HepG2 (cell line): ENCODE data around the gene FCHO1. TPM values are rescaled to one million over a fixed set of nuclear protein-coding genes. Genes with fewer than 3 reads are reported as not detected.

Experiments
- NR3C1 ChIP-seq: sonication (generic); formaldehyde crosslinking; IDR thresholded peaks from 2 replicates; pipeline ENCODE4 v1.4.0; 2020; ENCODE audit warnings: missing genetic modification reagents
- TMF1 ChIP-seq: sonication (generic); formaldehyde crosslinking; IDR thresholded peaks from 2 replicates; pipeline ENCODE4 v1.8.1; 2022; ENCODE audit warnings: low read depth, missing genetic modification reagents
- ZBTB38 ChIP-seq: sonication (generic); formaldehyde crosslinking; IDR thresholded peaks from 2 replicates; pipeline ENCODE4 v1.5.1; 2020; ENCODE audit warnings: mild to moderate bottlenecking, missing genetic modification reagents
- ZFP41 ChIP-seq: sonication (generic); formaldehyde crosslinking; IDR thresholded peaks from 2 replicates; pipeline ENCODE4 v1.4.0; 2020; ENCODE audit warnings: mild to moderate bottlenecking, missing genetic modification reagents, borderline replicate concordance
- ZMAT3 ChIP-seq: sonication (generic); formaldehyde crosslinking; conservative IDR thresholded peaks from 2 replicates; pipeline ENCODE4 v1.7.0; 2021; ENCODE audit warnings: missing genetic modification reagents
- ZNF124 ChIP-seq: sonication (generic); formaldehyde crosslinking; IDR thresholded peaks from 2 replicates; pipeline ENCODE4 v1.4.0; 2020; ENCODE audit warnings: missing genetic modification reagents
- ZNF367 ChIP-seq: sonication (generic); formaldehyde crosslinking; IDR thresholded peaks from 2 replicates; pipeline ENCODE4 v1.4.0; 2020; ENCODE audit warnings: missing genetic modification reagents, borderline replicate concordance
- ZNF607 ChIP-seq: sonication (generic); formaldehyde crosslinking; IDR thresholded peaks from 2 replicates; pipeline ENCODE4 v1.5.1; 2020; ENCODE audit warnings: missing genetic modification reagents, mild to moderate bottlenecking, borderline replicate concordance
- ZNF883 ChIP-seq: sonication (generic); formaldehyde crosslinking; IDR thresholded peaks from 2 replicates; pipeline ENCODE4 v1.5.1; 2020; ENCODE audit warnings: mild to moderate bottlenecking, missing genetic modification reagents; ENCODE audit errors: not compliant biosample characterization
- polyA plus RNA-seq, 8 experiments: library from polyadenylated mRNA; depleted of rRNA in 3 of 8; stranded (reverse) in 7 of 8; unstranded in 1 of 8; fragments of >200 nt; fragmentation: Illumina TruSeq in 4 of 8; extraction: Trizol in 4 of 8; gene quantifications; 2 replicates each; pipeline versions ENCODE4 v1.2.1 to v1.2.3, GENCODE V29; 2011 to 2016; ENCODE audit warnings: low read depth in 4 of 8, missing spikeins in 1 of 8, mixed read lengths in 1 of 8; ENCODE audit not compliant: insufficient read depth in 1 of 8
- total RNA-seq, 5 experiments: library from RNA; depleted of rRNA; stranded (reverse); fragments of >200 nt; fragmentation: Illumina TruSeq; extraction: Trizol; gene quantifications; 2 replicates each; pipeline ENCODE4 v1.2.3, GENCODE V29; 2016; ENCODE audit warnings: low read depth in 1 of 5
- TF ChIP-seq, protein P1 (sequence below): sonication (generic); formaldehyde crosslinking; IDR thresholded peaks from 2 replicates; pipeline ENCODE4 v1.8.0; 2022; ENCODE audit warnings: missing genetic modification reagents, mild to moderate bottlenecking, borderline replicate concordance
- TF ChIP-seq, protein P2 (sequence below): sonication (generic); formaldehyde crosslinking; IDR thresholded peaks from 2 replicates; pipeline ENCODE4 v1.9.0; 2022; ENCODE audit warnings: missing genetic modification reagents, mild to moderate bottlenecking, borderline replicate concordance
- TF ChIP-seq, protein P3 (sequence below), 2 experiments: sonication (generic) in 1 of 2; formaldehyde crosslinking in 1 of 2; IDR thresholded peaks; 2 replicates each; pipeline versions ENCODE4 v1.4.0 to v1.6.1; 2016 to 2020; ENCODE audit warnings: borderline replicate concordance in 1 of 2, low read depth in 1 of 2, mild to moderate bottlenecking in 1 of 2, missing genetic modification reagents in 1 of 2
- TF ChIP-seq, protein P4 (sequence below): sonication (generic); formaldehyde crosslinking; IDR thresholded peaks from 2 replicates; pipeline ENCODE4 v1.8.0; 2022; ENCODE audit warnings: missing genetic modification reagents, mild to moderate bottlenecking, inconsistent platforms, borderline replicate concordance
- TF ChIP-seq, protein P5 (sequence below): sonication (generic); formaldehyde crosslinking; IDR thresholded peaks from 2 replicates; pipeline ENCODE4 v1.4.0; 2020; ENCODE audit warnings: mild to moderate bottlenecking, low read depth, missing genetic modification reagents

FCHO1 gene
- total and polyA plus RNA-seq, 2 of the 13 experiments (the other 11 are each of a cell fraction or from before 2014, with no cell fraction given), result 1.3 to 3.1 TPM

DNA sequence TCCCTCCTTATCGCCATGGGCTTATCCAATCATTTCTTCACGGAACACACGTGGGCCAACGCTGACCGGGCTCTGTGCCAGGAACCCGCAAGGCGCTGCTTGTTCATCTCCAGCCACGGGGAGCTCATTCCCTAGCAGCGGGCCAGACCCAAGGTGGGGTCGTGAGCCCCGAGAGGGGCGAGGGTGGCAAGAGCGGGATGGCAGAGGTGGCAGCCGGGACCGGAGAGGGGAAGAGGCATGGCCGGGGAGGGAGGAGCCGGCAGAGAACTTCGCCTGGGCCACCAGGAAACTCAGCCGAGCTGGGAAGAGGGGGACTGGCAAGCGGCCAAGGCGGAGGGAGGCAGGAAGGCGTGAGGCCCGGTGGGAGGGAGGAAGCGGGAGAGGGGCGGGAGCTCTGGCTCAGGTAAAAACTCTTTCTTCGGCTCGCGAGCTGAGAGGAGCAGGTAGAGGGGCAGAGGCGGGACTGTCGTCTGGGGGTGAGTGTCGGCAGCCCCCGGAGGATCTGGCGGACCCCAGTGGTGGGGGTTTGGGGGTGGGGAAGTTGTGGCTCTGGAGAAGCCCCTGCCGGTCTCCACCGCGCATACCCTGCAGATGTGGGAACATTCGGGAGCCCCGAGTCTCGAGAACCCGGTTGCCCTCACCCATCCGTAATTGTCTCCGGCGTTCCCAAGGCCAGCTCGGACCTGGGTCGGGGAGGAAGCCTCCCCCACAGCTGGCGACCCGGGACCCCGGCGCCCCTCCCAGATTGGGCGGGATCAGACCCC, 43.6 kb downstream of the FCHO1 start, which contains the start of gene B3GNT3 (continued):
- TF ChIP-seq ZFP41 (CRISPR knock-in tag) (no peak), ZNF607 (CRISPR knock-in tag) (no peak), ZMAT3 (CRISPR knock-in tag) (no peak), ZNF367 (CRISPR knock-in tag) (no peak), NR3C1 (CRISPR knock-in tag) (no peak), ZNF124 (CRISPR knock-in tag) (peak; percentile 35; the same call in 1 of the 2 replicates), ZBTB38 (no peak; the same call in 1 of the 2 replicates), TMF1 (CRISPR knock-in tag) (no peak), ZNF883 (CRISPR knock-in tag) (no peak)
- TF ChIP-seq, protein P1, sequence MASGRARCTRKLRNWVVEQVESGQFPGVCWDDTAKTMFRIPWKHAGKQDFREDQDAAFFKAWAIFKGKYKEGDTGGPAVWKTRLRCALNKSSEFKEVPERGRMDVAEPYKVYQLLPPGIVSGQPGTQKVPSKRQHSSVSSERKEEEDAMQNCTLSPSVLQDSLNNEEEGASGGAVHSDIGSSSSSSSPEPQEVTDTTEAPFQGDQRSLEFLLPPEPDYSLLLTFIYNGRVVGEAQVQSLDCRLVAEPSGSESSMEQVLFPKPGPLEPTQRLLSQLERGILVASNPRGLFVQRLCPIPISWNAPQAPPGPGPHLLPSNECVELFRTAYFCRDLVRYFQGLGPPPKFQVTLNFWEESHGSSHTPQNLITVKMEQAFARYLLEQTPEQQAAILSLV, result no peak
- TF ChIP-seq, protein P2, sequence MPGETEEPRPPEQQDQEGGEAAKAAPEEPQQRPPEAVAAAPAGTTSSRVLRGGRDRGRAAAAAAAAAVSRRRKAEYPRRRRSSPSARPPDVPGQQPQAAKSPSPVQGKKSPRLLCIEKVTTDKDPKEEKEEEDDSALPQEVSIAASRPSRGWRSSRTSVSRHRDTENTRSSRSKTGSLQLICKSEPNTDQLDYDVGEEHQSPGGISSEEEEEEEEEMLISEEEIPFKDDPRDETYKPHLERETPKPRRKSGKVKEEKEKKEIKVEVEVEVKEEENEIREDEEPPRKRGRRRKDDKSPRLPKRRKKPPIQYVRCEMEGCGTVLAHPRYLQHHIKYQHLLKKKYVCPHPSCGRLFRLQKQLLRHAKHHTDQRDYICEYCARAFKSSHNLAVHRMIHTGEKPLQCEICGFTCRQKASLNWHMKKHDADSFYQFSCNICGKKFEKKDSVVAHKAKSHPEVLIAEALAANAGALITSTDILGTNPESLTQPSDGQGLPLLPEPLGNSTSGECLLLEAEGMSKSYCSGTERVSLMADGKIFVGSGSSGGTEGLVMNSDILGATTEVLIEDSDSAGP (CRISPR knock-in tag), result peak; percentile 41; the same call in 1 of the 2 replicates
- TF ChIP-seq, protein P3, sequence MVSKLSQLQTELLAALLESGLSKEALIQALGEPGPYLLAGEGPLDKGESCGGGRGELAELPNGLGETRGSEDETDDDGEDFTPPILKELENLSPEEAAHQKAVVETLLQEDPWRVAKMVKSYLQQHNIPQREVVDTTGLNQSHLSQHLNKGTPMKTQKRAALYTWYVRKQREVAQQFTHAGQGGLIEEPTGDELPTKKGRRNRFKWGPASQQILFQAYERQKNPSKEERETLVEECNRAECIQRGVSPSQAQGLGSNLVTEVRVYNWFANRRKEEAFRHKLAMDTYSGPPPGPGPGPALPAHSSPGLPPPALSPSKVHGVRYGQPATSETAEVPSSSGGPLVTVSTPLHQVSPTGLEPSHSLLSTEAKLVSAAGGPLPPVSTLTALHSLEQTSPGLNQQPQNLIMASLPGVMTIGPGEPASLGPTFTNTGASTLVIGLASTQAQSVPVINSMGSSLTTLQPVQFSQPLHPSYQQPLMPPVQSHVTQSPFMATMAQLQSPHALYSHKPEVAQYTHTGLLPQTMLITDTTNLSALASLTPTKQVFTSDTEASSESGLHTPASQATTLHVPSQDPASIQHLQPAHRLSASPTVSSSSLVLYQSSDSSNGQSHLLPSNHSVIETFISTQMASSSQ (IDR thresholded peaks at IDR 0.05; ENCODE audit: low read depth), result no peak
- TF ChIP-seq, protein P3 (CRISPR knock-in tag; IDR thresholded peaks at IDR 0.05; ENCODE audit: borderline replicate concordance), result no peak; the same call in 1 of the 2 replicates
- TF ChIP-seq, protein P4, sequence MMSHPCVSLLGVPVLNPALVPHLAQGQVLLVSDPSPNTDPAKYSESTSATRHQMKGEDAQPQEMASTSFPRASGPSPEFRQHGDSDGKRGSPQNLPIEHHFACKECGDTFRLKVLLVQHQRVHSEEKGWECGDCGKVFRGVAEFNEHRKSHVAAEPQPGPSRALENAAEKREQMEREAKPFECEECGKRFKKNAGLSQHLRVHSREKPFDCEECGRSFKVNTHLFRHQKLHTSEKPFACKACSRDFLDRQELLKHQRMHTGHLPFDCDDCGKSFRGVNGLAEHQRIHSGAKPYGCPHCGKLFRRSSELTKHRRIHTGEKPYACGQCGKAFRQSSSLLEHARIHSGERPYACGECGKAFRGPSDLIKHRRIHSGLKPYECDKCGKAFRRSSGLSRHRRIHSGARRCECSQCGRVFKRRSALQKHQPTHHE (CRISPR knock-in tag), result no peak
- TF ChIP-seq, protein P5, sequence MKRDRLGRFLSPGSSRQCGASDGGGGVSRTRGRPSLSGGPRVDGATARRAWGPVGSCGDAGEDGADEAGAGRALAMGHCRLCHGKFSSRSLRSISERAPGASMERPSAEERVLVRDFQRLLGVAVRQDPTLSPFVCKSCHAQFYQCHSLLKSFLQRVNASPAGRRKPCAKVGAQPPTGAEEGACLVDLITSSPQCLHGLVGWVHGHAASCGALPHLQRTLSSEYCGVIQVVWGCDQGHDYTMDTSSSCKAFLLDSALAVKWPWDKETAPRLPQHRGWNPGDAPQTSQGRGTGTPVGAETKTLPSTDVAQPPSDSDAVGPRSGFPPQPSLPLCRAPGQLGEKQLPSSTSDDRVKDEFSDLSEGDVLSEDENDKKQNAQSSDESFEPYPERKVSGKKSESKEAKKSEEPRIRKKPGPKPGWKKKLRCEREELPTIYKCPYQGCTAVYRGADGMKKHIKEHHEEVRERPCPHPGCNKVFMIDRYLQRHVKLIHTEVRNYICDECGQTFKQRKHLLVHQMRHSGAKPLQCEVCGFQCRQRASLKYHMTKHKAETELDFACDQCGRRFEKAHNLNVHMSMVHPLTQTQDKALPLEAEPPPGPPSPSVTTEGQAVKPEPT (CRISPR knock-in tag), result no peak
